BLaER1 (cell line): ENCODE data around the gene GINS2.

ENCODE experiments used
- H3K27ac ChIP-seq: shearing (Covaris generic); formaldehyde crosslinking; 2 replicates; pipeline ENCODE4 v1.8.1; 2022
- H3K27me3 ChIP-seq: shearing (Covaris generic); formaldehyde crosslinking; 2 replicates; pipeline ENCODE4 v1.8.1; 2022
- H3K36me3 ChIP-seq: shearing (Covaris generic); formaldehyde crosslinking; 2 replicates; pipeline ENCODE4 v1.8.1; 2022
- H3K4me1 ChIP-seq: shearing (Covaris generic); formaldehyde crosslinking; 2 replicates; pipeline ENCODE4 v1.8.1; 2022
- H3K4me2 ChIP-seq: shearing (Covaris generic); formaldehyde crosslinking; 2 replicates; pipeline ENCODE4 v1.8.1; 2022
- H3K4me3 ChIP-seq: shearing (Covaris generic); formaldehyde crosslinking; 2 replicates; pipeline ENCODE4 v1.8.1; 2022
- H3K9ac ChIP-seq: shearing (Covaris generic); formaldehyde crosslinking; 2 replicates; pipeline ENCODE4 v1.8.1; 2022
- H3K9me3 ChIP-seq: shearing (Covaris generic); formaldehyde crosslinking; 2 replicates; pipeline ENCODE4 v1.8.1; 2022
- H4K20me1 ChIP-seq: shearing (Covaris generic); formaldehyde crosslinking; 2 replicates; pipeline ENCODE4 v1.8.1; 2022
- Cebpa-rat ChIP-seq: shearing (Covaris generic); IDR thresholded peaks from 2 replicates; pipeline ENCODE4 v1.8.1; 2022

GINS2 gene

GRCh38 chr16:85683363-85683762, 5.4 kb downstream of the GINS2 start:
- H4K20me1 ChIP-seq: peaks cover 85% of the 10 kb centered on the region
- TF ChIP-seq Cebpa-rat: no peak
- no peaks in the 10 kb centered on the region for H3K9me3 ChIP-seq
- H3K4me1 ChIP-seq: peaks cover 56% of the 10 kb centered on the region
- H3K27me3 ChIP-seq: no peaks in the 10 kb centered on the region
- no peak overlapping the region for H3K9ac ChIP-seq
- H3K4me3 ChIP-seq: no peak overlapping the region
- no peak overlapping the region for H3K4me2 ChIP-seq
- H3K36me3 ChIP-seq: peaks cover 77% of the 10 kb centered on the region
- H3K27ac ChIP-seq: peak overlapping the region; percentile 10; the same call in 1 of the 2 replicates

- H3K27ac ChIP-seq: no peak overlapping the region
- H3K27me3 ChIP-seq: no peaks in the 10 kb centered on the region
- peaks cover 53% of the 10 kb centered on the region for H3K4me1 ChIP-seq
- H3K4me2 ChIP-seq: no peak overlapping the region
- H3K9ac ChIP-seq: no peak overlapping the region
- no peaks in the 10 kb centered on the region for H3K9me3 ChIP-seq
- peaks cover 86% of the 10 kb centered on the region for H3K36me3 ChIP-seq
- peaks cover 88% of the 10 kb centered on the region for H4K20me1 ChIP-seq
- H3K4me3 ChIP-seq: no peak overlapping the region
- no peak for TF ChIP-seq Cebpa-rat
Observed at GRCh38 chr16:85682516-85682915, 6.2 kb downstream of the GINS2 start.

GRCh38 chr16:85681255-85681654, 7.5 kb downstream of the GINS2 start:
- no peak for TF ChIP-seq Cebpa-rat
- Histone ChIP-seq H3K4me1 (peaks cover 40% of the 10 kb centered on the region), H3K4me2 (no peak overlapping the region), H3K36me3 (peaks cover 93% of the 10 kb centered on the region), H4K20me1 (peaks cover 81% of the 10 kb centered on the region), H3K4me3 (no peak overlapping the region), H3K9ac (no peak overlapping the region), H3K27me3 (no peaks in the 10 kb centered on the region), H3K27ac (no peak overlapping the region), H3K9me3 (no peaks in the 10 kb centered on the region)

- Histone ChIP-seq H3K27me3 (no peaks in the 10 kb centered on the region), H3K36me3 (peaks cover 99% of the 10 kb centered on the region), H3K9ac (no peak overlapping the region), H3K9me3 (no peaks in the 10 kb centered on the region), H4K20me1 (peaks cover 84% of the 10 kb centered on the region), H3K4me3 (no peak overlapping the region), H3K4me2 (peak overlapping the region; percentile 56), H3K4me1 (peaks cover 32% of the 10 kb centered on the region), H3K27ac (no peak overlapping the region)
- no peak for TF ChIP-seq Cebpa-rat
Observed at GRCh38 chr16:85680352-85680944, 8.3 kb downstream of the GINS2 start.

- Histone ChIP-seq H3K4me1 (peaks cover 28% of the 10 kb centered on the region), H3K9ac (no peak overlapping the region), H3K36me3 (peaks cover 99% of the 10 kb centered on the region), H4K20me1 (peaks cover 85% of the 10 kb centered on the region), H3K27me3 (no peaks in the 10 kb centered on the region), H3K4me2 (peak overlapping the region; percentile 56), H3K4me3 (no peak overlapping the region), H3K27ac (no peak overlapping the region), H3K9me3 (no peaks in the 10 kb centered on the region)
- no peak for TF ChIP-seq Cebpa-rat
Observed at GRCh38 chr16:85679870-85680269, 8.9 kb downstream of the GINS2 start.

GRCh38 chr16:85678821-85679220, 9.9 kb downstream of the GINS2 start:
- Histone ChIP-seq H4K20me1 (peaks cover 90% of the 10 kb centered on the region), H3K9ac (no peak overlapping the region; the same call in 1 of the 2 replicates), H3K4me3 (no peak overlapping the region), H3K4me2 (no peak overlapping the region), H3K36me3 (peaks cover 99% of the 10 kb centered on the region), H3K27me3 (no peaks in the 10 kb centered on the region), H3K4me1 (peaks cover 28% of the 10 kb centered on the region), H3K9me3 (no peaks in the 10 kb centered on the region), H3K27ac (no peak overlapping the region)
- TF ChIP-seq Cebpa-rat: no peak

GRCh38 chr16:85678016-85678415, 10.7 kb downstream of the GINS2 start:
- Histone ChIP-seq H4K20me1 (peaks cover 90% of the 10 kb centered on the region), H3K27ac (no peak overlapping the region; the same call in 1 of the 2 replicates), H3K4me2 (no peak overlapping the region), H3K9ac (no peak overlapping the region), H3K9me3 (no peaks in the 10 kb centered on the region), H3K27me3 (no peaks in the 10 kb centered on the region), H3K4me3 (no peak overlapping the region), H3K4me1 (peaks cover 23% of the 10 kb centered on the region), H3K36me3 (peaks cover 100% of the 10 kb centered on the region)
- no peak for TF ChIP-seq Cebpa-rat

GRCh38 chr16:85677383-85677967, 11.3 kb downstream of the GINS2 start:
- H3K36me3 ChIP-seq: peaks cover 100% of the 10 kb centered on the region
- no peak overlapping the region for H3K4me3 ChIP-seq
- H4K20me1 ChIP-seq: peaks cover 90% of the 10 kb centered on the region
- H3K4me1 ChIP-seq: peaks cover 23% of the 10 kb centered on the region
- no peak for TF ChIP-seq Cebpa-rat
- H3K27me3 ChIP-seq: no peaks in the 10 kb centered on the region
- no peaks in the 10 kb centered on the region for H3K9me3 ChIP-seq
- H3K9ac ChIP-seq: no peak overlapping the region
- H3K4me2 ChIP-seq: no peak overlapping the region
- H3K27ac ChIP-seq: no peak overlapping the region

- no peak overlapping the region for H3K4me2 ChIP-seq
- H3K27me3 ChIP-seq: no peaks in the 10 kb centered on the region
- no peak overlapping the region for H3K9ac ChIP-seq
- H3K4me3 ChIP-seq: no peak overlapping the region
- H3K9me3 ChIP-seq: no peaks in the 10 kb centered on the region
- H3K36me3 ChIP-seq: peaks cover 100% of the 10 kb centered on the region
- TF ChIP-seq Cebpa-rat: no peak
- H3K4me1 ChIP-seq: peaks cover 23% of the 10 kb centered on the region
- peaks cover 90% of the 10 kb centered on the region for H4K20me1 ChIP-seq
- no peak overlapping the region for H3K27ac ChIP-seq
Observed at GRCh38 chr16:85676466-85676865, 12.3 kb downstream of the GINS2 start.

GRCh38 chr16:85675251-85675874, 13.4 kb downstream of the GINS2 start:
- H3K27me3 ChIP-seq: no peaks in the 10 kb centered on the region
- no peak overlapping the region for H3K27ac ChIP-seq
- H3K4me2 ChIP-seq: no peak overlapping the region
- no peak overlapping the region for H3K9ac ChIP-seq
- peaks cover 81% of the 10 kb centered on the region for H4K20me1 ChIP-seq
- peaks cover 12% of the 10 kb centered on the region for H3K4me1 ChIP-seq
- no peak overlapping the region for H3K4me3 ChIP-seq
- no peaks in the 10 kb centered on the region for H3K9me3 ChIP-seq
- peaks cover 100% of the 10 kb centered on the region for H3K36me3 ChIP-seq
- no peak for TF ChIP-seq Cebpa-rat
